DND-41 (cell line): ENCODE measurements around the gene NXNL1.

Experiments used
- ATAC-seq: fragments of 200-7000 bp; cut with Tn5 transposase; 3 replicates; pipeline ENCODE4 v1.9.1; 2021; ENCODE audit warnings: low read depth; ENCODE audit not compliant: insufficient read depth
- DNase-seq: peaks from one replicate; pipeline ENCODE4 v3.0.0-alpha.2; 2020
- H2AFZ ChIP-seq: 2 replicates; pipeline ENCODE4 v1.6.0; 2012; ENCODE audit warnings: low read depth, low read length
- H3K27ac ChIP-seq: 2 replicates; pipeline ENCODE4 v1.5.1; 2012; ENCODE audit warnings: low read length, inconsistent platforms
- H3K27me3 ChIP-seq: fragments of 200-600 bp; sonication (generic); 2 replicates; pipeline ENCODE4 v1.6.0; 2012; ENCODE audit warnings: low read length, mild to moderate bottlenecking, inconsistent platforms; ENCODE audit not compliant: insufficient read depth, poor library complexity
- H3K36me3 ChIP-seq: 2 replicates; pipeline ENCODE4 v1.5.1; 2012; ENCODE audit warnings: low read length, inconsistent platforms; ENCODE audit not compliant: insufficient read depth
- H3K4me1 ChIP-seq: 2 replicates; pipeline ENCODE4 v1.5.1; 2012; ENCODE audit warnings: mild to moderate bottlenecking, low read length; ENCODE audit not compliant: insufficient read depth
- H3K4me2 ChIP-seq: 2 replicates; pipeline ENCODE4 v1.6.0; 2012; ENCODE audit warnings: mild to moderate bottlenecking, moderate library complexity, low read length, inconsistent platforms; ENCODE audit not compliant: insufficient read depth
- H3K4me3 ChIP-seq, 2 experiments: fragments of 200-600 bp in 1 of 2; shearing (Covaris generic) in 1 of 2; 2 replicates each; pipeline ENCODE4 v1.5.1; 2012 to 2016; ENCODE audit warnings: inconsistent platforms in 2 of 2, low read length in 2 of 2, mild to moderate bottlenecking in 2 of 2, low read depth in 1 of 2, moderate library complexity in 1 of 2
- H3K79me2 ChIP-seq: 2 replicates; pipeline ENCODE4 v1.6.0; 2012; ENCODE audit warnings: low read length, inconsistent platforms; ENCODE audit not compliant: insufficient read depth
- H3K9ac ChIP-seq: 2 replicates; pipeline ENCODE4 v1.6.0; 2012; ENCODE audit warnings: low read depth, mild to moderate bottlenecking, inconsistent platforms, low read length, moderate library complexity
- H3K9me3 ChIP-seq: 2 replicates; pipeline ENCODE4 v1.5.1; 2012; ENCODE audit warnings: low read length, moderate library complexity, mild to moderate bottlenecking, inconsistent platforms; ENCODE audit not compliant: insufficient read depth, severe bottlenecking
- H4K20me1 ChIP-seq: 2 replicates; pipeline ENCODE4 v1.6.0; 2012; ENCODE audit warnings: low read length; ENCODE audit not compliant: insufficient read depth
- CTCF ChIP-seq: IDR thresholded peaks from 2 replicates; pipeline ENCODE4 v1.5.1; 2012; ENCODE audit warnings: borderline replicate concordance, low read length, moderate library complexity, mild to moderate bottlenecking; ENCODE audit not compliant: poor library complexity, severe bottlenecking; ENCODE audit errors: extremely low read depth
- EZH2 ChIP-seq: IDR thresholded peaks from 3 replicates; pipeline ENCODE4 v1.6.1; 2012; ENCODE audit warnings: borderline replicate concordance, low read depth, mild to moderate bottlenecking, moderate library complexity, low read length, inconsistent platforms; ENCODE audit not compliant: severe bottlenecking

NXNL1 gene

GRCh38 chr19:17488593-17489391 lies 28.1 kb upstream of the NXNL1 start:
- DNase-seq (peak; percentile 59), ATAC-seq (peak; percentile 70)
- no peak for TF ChIP-seq EZH2
- TF ChIP-seq CTCF, result peak; percentile 28
- Histone ChIP-seq H3K4me1 (no peaks in the 10 kb centered on the region), H3K4me3 (no peak overlapping the region), H4K20me1 (peaks cover 4% of the 10 kb centered on the region; the same call in 1 of the 2 replicates), H3K9ac (no peak overlapping the region), H3K27me3 (no peaks in the 10 kb centered on the region), H3K4me2 (no peak overlapping the region), H2AFZ (no peak overlapping the region), H3K36me3 (peaks cover 4% of the 10 kb centered on the region; the same call in 1 of the 2 replicates), H3K9me3 (no peaks in the 10 kb centered on the region), H3K27ac (no peak overlapping the region), H3K79me2 (no peaks in the 10 kb centered on the region)

GRCh38 chr19:17487284-17488121 lies 26.8 kb upstream of the NXNL1 start:
- H3K27ac ChIP-seq, result no peak overlapping the region
- DNase-seq, result no peak
- H3K9me3 ChIP-seq, result no peaks in the 10 kb centered on the region
- no peaks in the 10 kb centered on the region for H3K79me2 ChIP-seq
- TF ChIP-seq CTCF (no peak), EZH2 (no peak)
- no peak overlapping the region for H2AFZ ChIP-seq
- no peaks in the 10 kb centered on the region for H3K4me1 ChIP-seq
- ATAC-seq, result no peak
- no peaks in the 10 kb centered on the region for H3K27me3 ChIP-seq
- peaks cover 4% of the 10 kb centered on the region; the same call in 1 of the 2 replicates for H3K36me3 ChIP-seq
- no peak overlapping the region for H3K9ac ChIP-seq
- peaks cover 4% of the 10 kb centered on the region; the same call in 1 of the 2 replicates for H4K20me1 ChIP-seq
- H3K4me2 ChIP-seq, result no peak overlapping the region
- H3K4me3 ChIP-seq, result no peak overlapping the region

GRCh38 chr19:17486545-17487240 lies 26.0 kb upstream of the NXNL1 start:
- no peak for TF ChIP-seq EZH2
- TF ChIP-seq CTCF, result no peak
- H3K4me3 ChIP-seq, result no peak overlapping the region
- no peak overlapping the region for H2AFZ ChIP-seq
- DNase-seq (no peak), ATAC-seq (no peak)
- no peak overlapping the region for H3K9ac ChIP-seq
- no peaks in the 10 kb centered on the region for H3K9me3 ChIP-seq
- H3K27ac ChIP-seq, result no peak overlapping the region
- peaks cover 4% of the 10 kb centered on the region; the same call in 1 of the 2 replicates for H3K36me3 ChIP-seq
- H3K4me1 ChIP-seq, result no peaks in the 10 kb centered on the region
- H3K4me2 ChIP-seq, result no peak overlapping the region
- H3K79me2 ChIP-seq, result no peaks in the 10 kb centered on the region
- no peaks in the 10 kb centered on the region for H3K27me3 ChIP-seq
- H4K20me1 ChIP-seq, result peaks cover 4% of the 10 kb centered on the region; the same call in 1 of the 2 replicates
